Fibroblast of skin of abdomen (primary cell): ENCODE measurements around the gene FGF16. TPM values are rescaled to one million over a fixed set of nuclear protein-coding genes. Genes with fewer than 3 reads are reported as not detected.
A peak's percentile ranks its signal among the peaks of the same experiment; 100 is the strongest.
"Not testable (repeated sequence)": the region's sequence is repeated elsewhere in the genome, so short reads cannot be mapped to it uniquely, and the experiment has no call there.

Experiments
- DNase-seq: peaks from one replicate; pipeline ENCODE4 v3.0.0-alpha.2; 2013
- polyA plus RNA-seq, 2 experiments: library from polyadenylated mRNA; unstranded; fragments of 120-200 nt; gene quantifications; one replicate each; pipeline ENCODE4 v1.2.1, GENCODE V29; 2013; ENCODE audit not compliant: insufficient read length in 2 of 2

The FGF16 gene
- not detected for polyA plus RNA-seq (2013, experiment 1 of 2; ENCODE audit: insufficient read length)
- polyA plus RNA-seq (2013, experiment 2 of 2; ENCODE audit: insufficient read length) = not detected

GRCh38 chrX:77446908-77447652 is at the start of gene FGF16:
Gene FGF16, plus strand, starts transcription at chrX:77447389. Its CDS starts 286 bp downstream, at chrX:77447675.
- DNase-seq = no peak

GRCh38 chrX:77398330-77398954 is 48.7 kb upstream of the FGF16 start:
- no peak for DNase-seq

GRCh38 chrX:77404419-77404818 is 42.8 kb upstream of the FGF16 start:
- no peak for DNase-seq

GRCh38 chrX:77407821-77408220 is 39.4 kb upstream of the FGF16 start:
- not testable (repeated sequence) for DNase-seq

GRCh38 chrX:77412631-77413030 is 34.6 kb upstream of the FGF16 start:
- DNase-seq = no peak

- no peak for DNase-seq
Measured at GRCh38 chrX:77415161-77415560, 32.0 kb upstream of the FGF16 start.

- no peak for DNase-seq
Measured at GRCh38 chrX:77415882-77416281, 31.3 kb upstream of the FGF16 start.

- DNase-seq = no peak
Measured at GRCh38 chrX:77422891-77423648, 24.1 kb upstream of the FGF16 start.

- peak; percentile 17 for DNase-seq
Measured at GRCh38 chrX:77426811-77427210, 20.4 kb upstream of the FGF16 start.

GRCh38 chrX:77427611-77428010 is 19.6 kb upstream of the FGF16 start:
- no peak for DNase-seq

GRCh38 chrX:77428551-77428950 is 18.6 kb upstream of the FGF16 start:
- no peak for DNase-seq

- peak; percentile 57 for DNase-seq
Measured at GRCh38 chrX:77431227-77431626, 16.0 kb upstream of the FGF16 start.

- no peak for DNase-seq
Measured at GRCh38 chrX:77433001-77433400, 14.2 kb upstream of the FGF16 start.

- no peak for DNase-seq
Measured at GRCh38 chrX:77434962-77435361, 12.2 kb upstream of the FGF16 start.

- no peak for DNase-seq
Measured at GRCh38 chrX:77436271-77436670, 10.9 kb upstream of the FGF16 start.

- DNase-seq = peak; percentile 17
Measured at GRCh38 chrX:77436682-77437081, 10.5 kb upstream of the FGF16 start.

GRCh38 chrX:77440330-77440729 is 6.9 kb upstream of the FGF16 start:
- DNase-seq = no peak

- DNase-seq = no peak
Measured at GRCh38 chrX:77441033-77441432, 6.2 kb upstream of the FGF16 start.

- no peak for DNase-seq
Measured at GRCh38 chrX:77441479-77441878, 5.7 kb upstream of the FGF16 start.

- DNase-seq = peak; percentile 78
Measured at GRCh38 chrX:77442728-77443127, 4.5 kb upstream of the FGF16 start.

GRCh38 chrX:77444075-77444474 is 3.1 kb upstream of the FGF16 start:
- DNase-seq = no peak

- no peak for DNase-seq
Measured at GRCh38 chrX:77444545-77444944, 2.6 kb upstream of the FGF16 start.

GRCh38 chrX:77446029-77446585 is 1.1 kb upstream of the FGF16 start:
- DNase-seq = no peak
